K562 (cell line): ENCODE data around the gene HAS3. TPM values are rescaled to one million over a fixed set of nuclear protein-coding genes. Genes with fewer than 3 reads are reported as not detected.

Experiments used
- C11orf30 ChIP-seq: fragments of 450-650 bp; IDR thresholded peaks from 2 replicates; pipeline ENCODE4 v1.6.1; 2016; ENCODE audit warnings: low read depth, mild to moderate bottlenecking
- EP300 ChIP-seq: IDR thresholded peaks from 2 replicates; pipeline ENCODE4 v1.6.1; 2012; ENCODE audit warnings: low read length, improper control_type of control experiment
- FOXJ3 ChIP-seq: sonication (generic); formaldehyde crosslinking; IDR thresholded peaks from 2 replicates; pipeline ENCODE4 v1.4.0; 2020; ENCODE audit warnings: mild to moderate bottlenecking, missing genetic modification reagents
- MAFK ChIP-seq: IDR thresholded peaks from 2 replicates; pipeline ENCODE4 v1.6.1; 2011; ENCODE audit warnings: low read length, improper control_type of control experiment
- MTA1 ChIP-seq: fragments of 450-650 bp; IDR thresholded peaks from 2 replicates; pipeline ENCODE4 v1.6.1; 2017; ENCODE audit warnings: borderline replicate concordance
- ZFP1 ChIP-seq: fragments of 450-650 bp; formaldehyde crosslinking; IDR thresholded peaks from 2 replicates; pipeline ENCODE4 v1.4.0; 2020; ENCODE audit warnings: mild to moderate bottlenecking, mixed read lengths
- ZNF175 ChIP-seq: fragments of 200-800 bp; sonication (Bioruptor generic); IDR thresholded peaks from 2 replicates; pipeline ENCODE4 v1.6.1; 2016; ENCODE audit warnings: low read depth, mild to moderate bottlenecking, missing genetic modification characterization, missing compliant biosample characterization
- ZNF263 ChIP-seq: sonication (generic); formaldehyde crosslinking; IDR thresholded peaks from 2 replicates; pipeline ENCODE4 v1.8.0; 2022; ENCODE audit warnings: mild to moderate bottlenecking, missing genetic modification reagents, borderline replicate concordance
- ZZZ3 ChIP-seq: fragments of 450-650 bp; IDR thresholded peaks from 2 replicates; pipeline ENCODE4 v1.6.1; 2016; ENCODE audit warnings: antibody characterized with exemption, mild to moderate bottlenecking, moderate library complexity
- polyA plus RNA-seq, 8 experiments: library from polyadenylated mRNA; depleted of rRNA in 4 of 8; stranded (reverse) in 5 of 8; unstranded in 3 of 8; fragments of >200 nt; fragmentation: Nextera tagmentation in 2 of 8; fragmentation: Illumina TruSeq in 1 of 8; extraction: Ambion mirVana in 2 of 8; extraction: Trizol in 1 of 8; gene quantifications; 2 replicates each; pipeline versions ENCODE4 v1.2.1 to v1.2.3, GENCODE V29; 2011 to 2014; ENCODE audit warnings: inconsistent platforms in 1 of 8, missing spikeins in 1 of 8
- total RNA-seq, 7 experiments: library from RNA; depleted of rRNA in 6 of 7; stranded (reverse); fragments of >200 nt in 6 of 7; fragmentation: Illumina TruSeq in 2 of 7; extraction: Trizol in 2 of 7; gene quantifications; 2 replicates each; pipeline versions ENCODE4 v1.2.1 to v1.2.3, GENCODE V29; 2011 to 2021; ENCODE audit warnings: low replicate concordance in 1 of 7
- TF ChIP-seq, protein P1 (sequence below): fragments of 250-450 bp; sonication (Bioruptor Pico); IDR thresholded peaks from 2 replicates; pipeline ENCODE4 v1.6.1; 2021; ENCODE audit warnings: mild to moderate bottlenecking
- TF ChIP-seq, protein P2 (sequence below): fragments of 450-650 bp; formaldehyde crosslinking; IDR thresholded peaks from 2 replicates; pipeline ENCODE4 v1.4.0; 2022; ENCODE audit warnings: missing genetic modification characterization
- TF ChIP-seq, protein P3 (sequence below), 2 experiments: fragments of 450-650 bp in 1 of 2; IDR thresholded peaks; 2 replicates each; pipeline ENCODE4 v1.6.1; 2011 to 2017; ENCODE audit warnings: low read depth in 2 of 2, antibody characterized with exemption in 1 of 2, borderline replicate concordance in 1 of 2, low read length in 1 of 2, mild to moderate bottlenecking in 1 of 2, mixed read lengths in 1 of 2; ENCODE audit not compliant: control insufficient read depth in 1 of 2
- TF ChIP-seq, protein P4 (sequence below): sonication (generic); formaldehyde crosslinking; IDR thresholded peaks from 2 replicates; pipeline ENCODE4 v1.9.0; 2022; ENCODE audit warnings: mild to moderate bottlenecking, missing genetic modification reagents

Gene HAS3
- total and polyA plus RNA-seq, 9 of the 15 experiments (the other 6 are each of a cell fraction or from before 2014, with no cell fraction given) = 0.04 to 0.33 (median 0.13) TPM; not detected in 1

DNA sequence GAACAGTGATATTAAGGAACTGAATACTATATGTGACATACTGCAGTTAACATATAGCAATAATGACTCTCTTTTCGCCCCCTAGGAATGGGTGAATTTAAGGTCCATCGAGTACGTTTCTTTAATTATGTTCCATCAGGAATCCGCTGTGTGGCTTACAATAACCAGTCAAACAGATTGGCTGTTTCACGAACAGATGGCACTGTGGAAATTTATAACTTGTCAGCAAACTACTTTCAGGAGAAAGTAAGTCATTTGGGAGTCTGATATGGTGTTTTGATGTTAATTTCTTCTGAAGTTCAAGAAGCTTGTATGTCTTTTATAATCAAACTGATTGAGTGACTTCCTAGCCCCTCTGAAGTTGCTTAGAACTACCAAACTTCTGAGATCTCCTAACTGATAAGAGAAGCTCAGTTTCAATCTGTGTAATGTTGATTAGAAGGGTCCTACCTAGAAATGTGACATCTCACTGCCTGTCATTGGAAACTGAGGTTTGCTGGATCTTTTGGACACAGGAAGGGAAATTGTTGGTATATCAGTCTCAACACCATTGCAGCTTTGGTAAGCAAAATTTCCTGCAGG, 28.0 kb downstream of the HAS3 start (continued):
- TF ChIP-seq MAFK (no peak), ZNF175 (no peak), MTA1 (no peak), FOXJ3 (no peak), C11orf30 (peak; percentile 33; the same call in 1 of the 2 replicates), ZNF263 (CRISPR knock-in tag) (no peak), EP300 (no peak), ZZZ3 (no peak), ZFP1 (CRISPR knock-in tag) (no peak)
- TF ChIP-seq, protein P1, sequence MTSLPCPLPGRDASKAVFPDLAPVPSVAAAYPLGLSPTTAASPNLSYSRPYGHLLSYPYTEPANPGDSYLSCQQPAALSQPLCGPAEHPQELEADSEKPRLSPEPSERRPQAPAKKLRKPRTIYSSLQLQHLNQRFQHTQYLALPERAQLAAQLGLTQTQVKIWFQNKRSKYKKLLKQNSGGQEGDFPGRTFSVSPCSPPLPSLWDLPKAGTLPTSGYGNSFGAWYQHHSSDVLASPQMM (CRISPR knock-in tag) = no peak
- TF ChIP-seq, protein P2, sequence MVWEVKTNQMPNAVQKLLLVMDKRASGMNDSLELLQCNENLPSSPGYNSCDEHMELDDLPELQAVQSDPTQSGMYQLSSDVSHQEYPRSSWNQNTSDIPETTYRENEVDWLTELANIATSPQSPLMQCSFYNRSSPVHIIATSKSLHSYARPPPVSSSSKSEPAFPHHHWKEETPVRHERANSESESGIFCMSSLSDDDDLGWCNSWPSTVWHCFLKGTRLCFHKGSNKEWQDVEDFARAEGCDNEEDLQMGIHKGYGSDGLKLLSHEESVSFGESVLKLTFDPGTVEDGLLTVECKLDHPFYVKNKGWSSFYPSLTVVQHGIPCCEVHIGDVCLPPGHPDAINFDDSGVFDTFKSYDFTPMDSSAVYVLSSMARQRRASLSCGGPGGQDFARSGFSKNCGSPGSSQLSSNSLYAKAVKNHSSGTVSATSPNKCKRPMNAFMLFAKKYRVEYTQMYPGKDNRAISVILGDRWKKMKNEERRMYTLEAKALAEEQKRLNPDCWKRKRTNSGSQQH (CRISPR knock-in tag) = no peak
- TF ChIP-seq, protein P3, sequence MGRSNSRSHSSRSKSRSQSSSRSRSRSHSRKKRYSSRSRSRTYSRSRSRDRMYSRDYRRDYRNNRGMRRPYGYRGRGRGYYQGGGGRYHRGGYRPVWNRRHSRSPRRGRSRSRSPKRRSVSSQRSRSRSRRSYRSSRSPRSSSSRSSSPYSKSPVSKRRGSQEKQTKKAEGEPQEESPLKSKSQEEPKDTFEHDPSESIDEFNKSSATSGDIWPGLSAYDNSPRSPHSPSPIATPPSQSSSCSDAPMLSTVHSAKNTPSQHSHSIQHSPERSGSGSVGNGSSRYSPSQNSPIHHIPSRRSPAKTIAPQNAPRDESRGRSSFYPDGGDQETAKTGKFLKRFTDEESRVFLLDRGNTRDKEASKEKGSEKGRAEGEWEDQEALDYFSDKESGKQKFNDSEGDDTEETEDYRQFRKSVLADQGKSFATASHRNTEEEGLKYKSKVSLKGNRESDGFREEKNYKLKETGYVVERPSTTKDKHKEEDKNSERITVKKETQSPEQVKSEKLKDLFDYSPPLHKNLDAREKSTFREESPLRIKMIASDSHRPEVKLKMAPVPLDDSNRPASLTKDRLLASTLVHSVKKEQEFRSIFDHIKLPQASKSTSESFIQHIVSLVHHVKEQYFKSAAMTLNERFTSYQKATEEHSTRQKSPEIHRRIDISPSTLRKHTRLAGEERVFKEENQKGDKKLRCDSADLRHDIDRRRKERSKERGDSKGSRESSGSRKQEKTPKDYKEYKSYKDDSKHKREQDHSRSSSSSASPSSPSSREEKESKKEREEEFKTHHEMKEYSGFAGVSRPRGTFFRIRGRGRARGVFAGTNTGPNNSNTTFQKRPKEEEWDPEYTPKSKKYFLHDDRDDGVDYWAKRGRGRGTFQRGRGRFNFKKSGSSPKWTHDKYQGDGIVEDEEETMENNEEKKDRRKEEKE (IDR thresholded peaks at IDR 0.05; ENCODE audit: borderline replicate concordance in 1 of 2, control insufficient read depth in 1 of 2, low read depth in 2 of 2, low read length in 1 of 2) = no peak
- TF ChIP-seq, protein P4, sequence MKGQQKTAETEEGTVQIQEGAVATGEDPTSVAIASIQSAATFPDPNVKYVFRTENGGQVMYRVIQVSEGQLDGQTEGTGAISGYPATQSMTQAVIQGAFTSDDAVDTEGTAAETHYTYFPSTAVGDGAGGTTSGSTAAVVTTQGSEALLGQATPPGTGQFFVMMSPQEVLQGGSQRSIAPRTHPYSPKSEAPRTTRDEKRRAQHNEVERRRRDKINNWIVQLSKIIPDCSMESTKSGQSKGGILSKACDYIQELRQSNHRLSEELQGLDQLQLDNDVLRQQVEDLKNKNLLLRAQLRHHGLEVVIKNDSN = no peak
- TF ChIP-seq, all 486 proteins: peak for 6
